SH-SY5Y (cell line): Measurements from ENCODE around the gene SAFB.

Experiments
- GATA2 ChIP-seq: IDR thresholded peaks from 2 replicates; pipeline ENCODE4 v1.6.1; 2011; ENCODE audit warnings: mild to moderate bottlenecking, low read depth, low read length
- GATA3 ChIP-seq: IDR thresholded peaks from 2 replicates; pipeline ENCODE4 v1.6.1; 2011; ENCODE audit warnings: low read depth, mild to moderate bottlenecking, low read length, moderate library complexity

DNA sequence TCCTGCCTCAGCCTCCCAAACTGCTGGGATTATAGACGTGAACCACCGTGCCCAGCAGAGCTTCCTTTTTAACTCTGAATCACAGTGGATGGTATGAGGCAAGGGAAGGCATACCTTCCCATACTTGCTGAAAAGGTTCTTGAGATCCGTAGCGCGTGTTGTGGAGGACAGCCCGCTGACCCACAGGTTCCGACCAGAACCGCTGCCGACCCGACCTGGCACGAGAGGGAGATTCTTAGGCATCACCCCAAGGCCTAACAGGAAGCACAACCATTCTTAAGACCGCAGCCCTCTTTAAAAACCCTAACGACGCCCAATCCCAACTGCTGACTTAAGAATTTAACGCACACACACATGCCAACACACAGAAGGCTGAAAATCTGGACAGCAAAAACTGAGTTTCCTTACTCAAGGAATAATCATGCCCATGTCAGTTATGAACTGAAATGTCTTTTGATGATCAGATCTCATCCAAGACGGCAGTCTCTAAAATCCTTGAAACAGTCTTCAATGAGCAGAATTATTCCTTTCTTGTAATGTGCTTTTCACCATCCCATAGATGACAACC lies 12.9 kb upstream of the SAFB start:
- no peak for TF ChIP-seq GATA2
- no peak for TF ChIP-seq GATA3
